WI38 (cell line): ENCODE results near the gene ETS1.

ENCODE experiments used
- H3K4me3 ChIP-seq: 2 replicates; pipeline ENCODE4 v1.5.1; 2011; ENCODE audit warnings: low read depth, mild to moderate bottlenecking, control low read depth, low read length
- TF ChIP-seq, protein P1 (sequence below): IDR thresholded peaks from 2 replicates; pipeline ENCODE4 v1.5.1; 2012; ENCODE audit warnings: low read depth, mild to moderate bottlenecking, control low read depth, low read length

The ETS1 gene

DNA sequence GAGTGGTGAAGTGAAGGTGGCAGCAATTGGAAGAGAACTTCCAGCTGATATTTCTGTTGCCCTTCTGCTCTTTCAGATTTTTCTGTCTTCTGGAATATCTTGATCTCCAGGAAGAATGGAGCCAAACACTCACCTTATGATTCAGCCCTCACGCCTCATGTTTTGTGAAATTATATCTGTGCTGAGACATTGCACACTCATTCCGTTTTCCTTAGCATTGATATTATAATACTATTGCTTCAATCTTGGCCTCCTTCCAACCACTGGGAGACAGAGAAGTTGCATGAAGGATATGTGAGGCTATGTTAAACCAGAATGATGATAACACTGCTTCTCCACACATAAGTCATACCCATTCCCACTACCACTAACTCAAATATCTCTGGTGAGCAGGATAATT, 177.9 kb downstream of the ETS1 start:
- TF ChIP-seq, protein P1, sequence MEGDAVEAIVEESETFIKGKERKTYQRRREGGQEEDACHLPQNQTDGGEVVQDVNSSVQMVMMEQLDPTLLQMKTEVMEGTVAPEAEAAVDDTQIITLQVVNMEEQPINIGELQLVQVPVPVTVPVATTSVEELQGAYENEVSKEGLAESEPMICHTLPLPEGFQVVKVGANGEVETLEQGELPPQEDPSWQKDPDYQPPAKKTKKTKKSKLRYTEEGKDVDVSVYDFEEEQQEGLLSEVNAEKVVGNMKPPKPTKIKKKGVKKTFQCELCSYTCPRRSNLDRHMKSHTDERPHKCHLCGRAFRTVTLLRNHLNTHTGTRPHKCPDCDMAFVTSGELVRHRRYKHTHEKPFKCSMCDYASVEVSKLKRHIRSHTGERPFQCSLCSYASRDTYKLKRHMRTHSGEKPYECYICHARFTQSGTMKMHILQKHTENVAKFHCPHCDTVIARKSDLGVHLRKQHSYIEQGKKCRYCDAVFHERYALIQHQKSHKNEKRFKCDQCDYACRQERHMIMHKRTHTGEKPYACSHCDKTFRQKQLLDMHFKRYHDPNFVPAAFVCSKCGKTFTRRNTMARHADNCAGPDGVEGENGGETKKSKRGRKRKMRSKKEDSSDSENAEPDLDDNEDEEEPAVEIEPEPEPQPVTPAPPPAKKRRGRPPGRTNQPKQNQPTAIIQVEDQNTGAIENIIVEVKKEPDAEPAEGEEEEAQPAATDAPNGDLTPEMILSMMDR, result no peak

More for the DNA sequence above, 177.9 kb downstream of the ETS1 start:
- no peak overlapping the region for H3K4me3 ChIP-seq
